ENCODE data around the gene RAD50. TPM values are rescaled to one million over a fixed set of nuclear protein-coding genes. Genes with fewer than 3 reads are reported as not detected.

RAD50 gene
- total and polyA plus RNA-seq, 2 of the 4 experiments (the other 2 are of a cell fraction), result 5.2 to 6.2 TPM

DNA sequence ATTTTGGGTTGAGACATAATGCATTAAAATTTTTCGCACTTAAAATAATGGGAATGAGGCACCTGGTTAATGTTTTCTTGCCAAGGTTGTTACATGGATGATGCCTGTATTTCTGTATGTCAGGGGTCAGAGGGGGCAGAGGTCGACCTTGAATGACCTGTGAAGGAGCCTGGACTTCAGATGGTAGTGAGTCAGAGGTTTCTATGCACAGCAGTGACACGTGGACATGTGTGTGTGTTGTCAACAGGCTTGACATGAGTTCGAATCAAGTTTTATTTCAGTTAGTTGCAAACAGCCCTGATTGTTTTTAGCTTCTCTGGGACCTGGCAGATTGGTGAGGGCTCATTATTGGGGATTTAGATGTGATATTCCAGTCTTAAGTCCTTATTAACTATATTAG, 17.1 kb upstream of the RAD50 start:
- dilution Hi-C loops (cut with HindIII; ENCODE audit: low sequenced_read_pairs, unreplicated experiment), result no loop called here

More for the DNA sequence above, 17.1 kb upstream of the RAD50 start:
- POLR2A ChIA-PET (ENCODE audit: unreplicated experiment), result no interaction called here
- Histone ChIP-seq H3K9ac (ENCODE audit: low read depth, low read length) (no peak overlapping the region), H3K56ac (ENCODE audit: extremely low read depth, insufficient read depth, low read length) (no peak overlapping the region), H4K5ac (ENCODE audit: low read depth, low read length) (no peak overlapping the region), H4K8ac (ENCODE audit: low read depth in 2 of 2, low read length in 2 of 2) (no peak overlapping the region), H3K27ac (ENCODE audit: insufficient read depth, low read length) (no peak overlapping the region), H3K18ac (ENCODE audit: low read depth, low read length) (no peak overlapping the region), H3K4me2 (ENCODE audit: low read depth, low read length) (no peak overlapping the region), H3K36me3 (ENCODE audit: control insufficient read depth, insufficient read depth, low read length) (no peaks in the 10 kb centered on the region), H3K4ac (ENCODE audit: low read depth, low read length) (no peak overlapping the region), H3K79me1 (ENCODE audit: low read depth in 1 of 2, low read length in 2 of 2) (no peaks in the 10 kb centered on the region), H3K9me1 (ENCODE audit: insufficient read depth, low read length) (no peaks in the 10 kb centered on the region; the same call in 1 of the 2 replicates), H2AK9ac (replicated peaks; ENCODE audit: low read depth, low read length, poor library complexity) (no peak overlapping the region), H3K14ac (replicated peaks; ENCODE audit: low read depth, low read length) (no peak overlapping the region), H3K9me3 (ENCODE audit: control insufficient read depth, insufficient read depth, low read length) (no peaks in the 10 kb centered on the region), H3K4me3 (ENCODE audit: insufficient read depth, low read depth, low read length) (no peak overlapping the region), H4K20me1 (ENCODE audit: insufficient read depth, low read length) (no peaks in the 10 kb centered on the region), H2AK5ac (ENCODE audit: low read depth, low read length) (no peak overlapping the region), H2BK120ac (ENCODE audit: low read depth, low read length) (no peak overlapping the region), H4K91ac (ENCODE audit: insufficient read depth, low read depth, low read length) (no peak overlapping the region), H3K23ac (ENCODE audit: low read depth, low read length) (no peak overlapping the region), H2BK5ac (ENCODE audit: low read depth, low read length, poor library complexity, severe bottlenecking) (no peak overlapping the region), H3K27me3 (ENCODE audit: control insufficient read depth, insufficient read depth, low read length) (peaks cover 34% of the 10 kb centered on the region), H2BK20ac (ENCODE audit: low read depth, low read length) (no peak overlapping the region), H2BK15ac (ENCODE audit: low read depth, low read length) (no peak overlapping the region), H3K4me1 (ENCODE audit: control insufficient read depth, insufficient read depth, low read length) (no peaks in the 10 kb centered on the region), H2AFZ (replicated peaks; ENCODE audit: low read length, poor library complexity) (no peak overlapping the region)
- WGBS, 2 experiments (ENCODE audit: extremely low coverage in 2 of 2, insufficient read length in 1 of 2), result 100% methylated on average over 1 of the region's 4 CpGs; no CpG with 5 or more reads in 1 of the 2 experiments
- intact Hi-C loops (cut with micrococcal nuclease) (no loop called here), in situ Hi-C loops (cut with MboI; ENCODE audit: low sequenced_read_pairs) (no loop called here)
- DNase-seq (no peak), ATAC-seq (ENCODE audit: low read depth) (no peak)
- CTCF ChIA-PET, result no interaction called here
- no peak for TF ChIP-seq CEBPB (IDR thresholded peaks at IDR 0.05; ENCODE audit: low read depth, low read length)
- no peak for TF ChIP-seq BHLHE40 (IDR thresholded peaks at IDR 0.05; ENCODE audit: low read depth, low read length)
- no peak for TF ChIP-seq FOS (IDR thresholded peaks at IDR 0.05; ENCODE audit: low read depth, low read length)
- TF ChIP-seq, protein P1, sequence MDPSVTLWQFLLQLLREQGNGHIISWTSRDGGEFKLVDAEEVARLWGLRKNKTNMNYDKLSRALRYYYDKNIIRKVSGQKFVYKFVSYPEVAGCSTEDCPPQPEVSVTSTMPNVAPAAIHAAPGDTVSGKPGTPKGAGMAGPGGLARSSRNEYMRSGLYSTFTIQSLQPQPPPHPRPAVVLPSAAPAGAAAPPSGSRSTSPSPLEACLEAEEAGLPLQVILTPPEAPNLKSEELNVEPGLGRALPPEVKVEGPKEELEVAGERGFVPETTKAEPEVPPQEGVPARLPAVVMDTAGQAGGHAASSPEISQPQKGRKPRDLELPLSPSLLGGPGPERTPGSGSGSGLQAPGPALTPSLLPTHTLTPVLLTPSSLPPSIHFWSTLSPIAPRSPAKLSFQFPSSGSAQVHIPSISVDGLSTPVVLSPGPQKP (IDR thresholded peaks at IDR 0.05; ENCODE audit: borderline replicate concordance, low read depth, low read length), result no peak
- TF ChIP-seq, protein P2, sequence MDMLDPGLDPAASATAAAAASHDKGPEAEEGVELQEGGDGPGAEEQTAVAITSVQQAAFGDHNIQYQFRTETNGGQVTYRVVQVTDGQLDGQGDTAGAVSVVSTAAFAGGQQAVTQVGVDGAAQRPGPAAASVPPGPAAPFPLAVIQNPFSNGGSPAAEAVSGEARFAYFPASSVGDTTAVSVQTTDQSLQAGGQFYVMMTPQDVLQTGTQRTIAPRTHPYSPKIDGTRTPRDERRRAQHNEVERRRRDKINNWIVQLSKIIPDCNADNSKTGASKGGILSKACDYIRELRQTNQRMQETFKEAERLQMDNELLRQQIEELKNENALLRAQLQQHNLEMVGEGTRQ (IDR thresholded peaks at IDR 0.05; ENCODE audit: low read depth, low read length), result no peak
- TF ChIP-seq RFX5 (IDR thresholded peaks at IDR 0.05; ENCODE audit: low read depth, low read length), result no peak
- no peak for TF ChIP-seq MXI1 (IDR thresholded peaks at IDR 0.05; ENCODE audit: borderline replicate concordance, low read depth, low read length)
- TF ChIP-seq CHD1 (IDR thresholded peaks at IDR 0.05; ENCODE audit: low read depth, low read length), result no peak
- TF ChIP-seq RCOR1 (IDR thresholded peaks at IDR 0.05; ENCODE audit: insufficient replicate concordance, low read length), result no peak
- no peak for TF ChIP-seq MAZ (IDR thresholded peaks at IDR 0.05; ENCODE audit: borderline replicate concordance, low read depth, low read length)
- TF ChIP-seq, protein P3, sequence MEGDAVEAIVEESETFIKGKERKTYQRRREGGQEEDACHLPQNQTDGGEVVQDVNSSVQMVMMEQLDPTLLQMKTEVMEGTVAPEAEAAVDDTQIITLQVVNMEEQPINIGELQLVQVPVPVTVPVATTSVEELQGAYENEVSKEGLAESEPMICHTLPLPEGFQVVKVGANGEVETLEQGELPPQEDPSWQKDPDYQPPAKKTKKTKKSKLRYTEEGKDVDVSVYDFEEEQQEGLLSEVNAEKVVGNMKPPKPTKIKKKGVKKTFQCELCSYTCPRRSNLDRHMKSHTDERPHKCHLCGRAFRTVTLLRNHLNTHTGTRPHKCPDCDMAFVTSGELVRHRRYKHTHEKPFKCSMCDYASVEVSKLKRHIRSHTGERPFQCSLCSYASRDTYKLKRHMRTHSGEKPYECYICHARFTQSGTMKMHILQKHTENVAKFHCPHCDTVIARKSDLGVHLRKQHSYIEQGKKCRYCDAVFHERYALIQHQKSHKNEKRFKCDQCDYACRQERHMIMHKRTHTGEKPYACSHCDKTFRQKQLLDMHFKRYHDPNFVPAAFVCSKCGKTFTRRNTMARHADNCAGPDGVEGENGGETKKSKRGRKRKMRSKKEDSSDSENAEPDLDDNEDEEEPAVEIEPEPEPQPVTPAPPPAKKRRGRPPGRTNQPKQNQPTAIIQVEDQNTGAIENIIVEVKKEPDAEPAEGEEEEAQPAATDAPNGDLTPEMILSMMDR (conservative IDR thresholded peaks at IDR 0.05; ENCODE audit: low read depth, low read length), result no peak
- TF ChIP-seq SMC3 (IDR thresholded peaks at IDR 0.05; ENCODE audit: low read depth, low read length), result no peak
- TF ChIP-seq MAFK (IDR thresholded peaks at IDR 0.05; ENCODE audit: low read depth, low read length), result no peak
- no peak for TF ChIP-seq NFE2L2 (IDR thresholded peaks at IDR 0.05; ENCODE audit: low read depth, low read length)
- TF ChIP-seq RAD21 (IDR thresholded peaks at IDR 0.05; ENCODE audit: low read length), result no peak
- no peak for TF ChIP-seq POLR2A (IDR thresholded peaks at IDR 0.05; ENCODE audit: low read depth, low read length)
- no TSS peak for BruUV-seq (replicated peaks)

Measured in IMR-90 (cell line).